ENCODE measurements around the gene OR9K2.

The OR9K2 gene

GRCh38 chr12:55112378-55112875 lies 13.8 kb upstream of the OR9K2 start:
- TF ChIP-seq ZNF8 (CRISPR knock-in tag; IDR thresholded peaks at IDR 0.05), result no peak
- no peak for TF ChIP-seq BACH2 (CRISPR knock-in tag; IDR thresholded peaks at IDR 0.05; ENCODE audit: borderline replicate concordance)
- ATAC-seq, result no peak

- TF ChIP-seq ZC3H10 (CRISPR knock-in tag; IDR thresholded peaks at IDR 0.05), result no peak
- TF ChIP-seq, protein P1, sequence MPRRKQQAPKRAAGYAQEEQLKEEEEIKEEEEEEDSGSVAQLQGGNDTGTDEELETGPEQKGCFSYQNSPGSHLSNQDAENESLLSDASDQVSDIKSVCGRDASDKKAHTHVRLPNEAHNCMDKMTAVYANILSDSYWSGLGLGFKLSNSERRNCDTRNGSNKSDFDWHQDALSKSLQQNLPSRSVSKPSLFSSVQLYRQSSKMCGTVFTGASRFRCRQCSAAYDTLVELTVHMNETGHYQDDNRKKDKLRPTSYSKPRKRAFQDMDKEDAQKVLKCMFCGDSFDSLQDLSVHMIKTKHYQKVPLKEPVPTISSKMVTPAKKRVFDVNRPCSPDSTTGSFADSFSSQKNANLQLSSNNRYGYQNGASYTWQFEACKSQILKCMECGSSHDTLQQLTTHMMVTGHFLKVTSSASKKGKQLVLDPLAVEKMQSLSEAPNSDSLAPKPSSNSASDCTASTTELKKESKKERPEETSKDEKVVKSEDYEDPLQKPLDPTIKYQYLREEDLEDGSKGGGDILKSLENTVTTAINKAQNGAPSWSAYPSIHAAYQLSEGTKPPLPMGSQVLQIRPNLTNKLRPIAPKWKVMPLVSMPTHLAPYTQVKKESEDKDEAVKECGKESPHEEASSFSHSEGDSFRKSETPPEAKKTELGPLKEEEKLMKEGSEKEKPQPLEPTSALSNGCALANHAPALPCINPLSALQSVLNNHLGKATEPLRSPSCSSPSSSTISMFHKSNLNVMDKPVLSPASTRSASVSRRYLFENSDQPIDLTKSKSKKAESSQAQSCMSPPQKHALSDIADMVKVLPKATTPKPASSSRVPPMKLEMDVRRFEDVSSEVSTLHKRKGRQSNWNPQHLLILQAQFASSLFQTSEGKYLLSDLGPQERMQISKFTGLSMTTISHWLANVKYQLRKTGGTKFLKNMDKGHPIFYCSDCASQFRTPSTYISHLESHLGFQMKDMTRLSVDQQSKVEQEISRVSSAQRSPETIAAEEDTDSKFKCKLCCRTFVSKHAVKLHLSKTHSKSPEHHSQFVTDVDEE (CRISPR knock-in tag; IDR thresholded peaks at IDR 0.05), result no peak
- no peak for TF ChIP-seq CREB5 (CRISPR knock-in tag; IDR thresholded peaks at IDR 0.05; ENCODE audit: low read depth)
- TF ChIP-seq CSDC2 (CRISPR knock-in tag; IDR thresholded peaks at IDR 0.05), result no peak
- no peak for TF ChIP-seq ZFP30 (CRISPR knock-in tag; IDR thresholded peaks at IDR 0.05)
- TF ChIP-seq BACH2 (CRISPR knock-in tag; IDR thresholded peaks at IDR 0.05; ENCODE audit: borderline replicate concordance), result no peak
- no peak for TF ChIP-seq TOX (CRISPR knock-in tag; IDR thresholded peaks at IDR 0.05; ENCODE audit: borderline replicate concordance)
- no peak for TF ChIP-seq OSR1 (CRISPR knock-in tag; IDR thresholded peaks at IDR 0.05)
- TF ChIP-seq, protein P2, sequence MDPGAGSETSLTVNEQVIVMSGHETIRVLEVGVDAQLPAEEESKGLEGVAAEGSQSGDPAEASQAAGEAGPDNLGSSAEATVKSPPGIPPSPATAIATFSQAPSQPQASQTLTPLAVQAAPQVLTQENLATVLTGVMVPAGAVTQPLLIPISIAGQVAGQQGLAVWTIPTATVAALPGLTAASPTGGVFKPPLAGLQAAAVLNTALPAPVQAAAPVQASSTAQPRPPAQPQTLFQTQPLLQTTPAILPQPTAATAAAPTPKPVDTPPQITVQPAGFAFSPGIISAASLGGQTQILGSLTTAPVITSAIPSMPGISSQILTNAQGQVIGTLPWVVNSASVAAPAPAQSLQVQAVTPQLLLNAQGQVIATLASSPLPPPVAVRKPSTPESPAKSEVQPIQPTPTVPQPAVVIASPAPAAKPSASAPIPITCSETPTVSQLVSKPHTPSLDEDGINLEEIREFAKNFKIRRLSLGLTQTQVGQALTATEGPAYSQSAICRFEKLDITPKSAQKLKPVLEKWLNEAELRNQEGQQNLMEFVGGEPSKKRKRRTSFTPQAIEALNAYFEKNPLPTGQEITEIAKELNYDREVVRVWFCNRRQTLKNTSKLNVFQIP (CRISPR knock-in tag; IDR thresholded peaks at IDR 0.05; ENCODE audit: borderline replicate concordance, low read depth), result no peak
- no peak for TF ChIP-seq GLIS3 (CRISPR knock-in tag; IDR thresholded peaks at IDR 0.05)
- TF ChIP-seq SNAI2 (CRISPR knock-in tag; IDR thresholded peaks at IDR 0.05), result no peak
- TF ChIP-seq PPARA (CRISPR knock-in tag; IDR thresholded peaks at IDR 0.05; ENCODE audit: borderline replicate concordance), result no peak
- TF ChIP-seq PATZ1 (CRISPR knock-in tag; IDR thresholded peaks at IDR 0.05; ENCODE audit: borderline replicate concordance), result no peak
- no peak for TF ChIP-seq ARNTL (CRISPR knock-in tag; IDR thresholded peaks at IDR 0.05; ENCODE audit: borderline replicate concordance, low read depth)
- no peak for ATAC-seq
Measured at GRCh38 chr12:55116152-55116551, 10.1 kb upstream of the OR9K2 start.

DNA sequence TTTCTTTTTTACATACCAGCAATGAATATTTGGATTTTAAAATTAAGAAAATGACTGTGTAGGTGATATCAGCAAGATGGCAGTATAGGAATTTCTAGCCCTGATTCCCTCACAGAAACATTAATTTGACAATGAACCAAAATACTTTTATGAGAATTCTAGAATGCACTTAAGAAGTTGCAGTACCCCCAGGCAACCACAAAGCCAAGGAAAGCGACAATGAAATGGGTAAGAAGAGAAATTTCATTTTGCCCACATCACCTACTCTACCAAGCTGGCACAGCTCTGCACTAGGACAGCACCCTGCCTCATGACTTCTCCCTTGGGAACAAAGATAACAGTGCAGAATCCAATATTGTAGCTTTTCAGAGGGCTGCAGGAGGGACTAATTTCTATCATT lies 6.6 kb downstream of the OR9K2 start:
- ATAC-seq, result no peak
- TF ChIP-seq ESRRG (CRISPR knock-in tag; IDR thresholded peaks at IDR 0.05) (no peak), PATZ1 (CRISPR knock-in tag; IDR thresholded peaks at IDR 0.05; ENCODE audit: borderline replicate concordance) (no peak)

GRCh38 chr12:55142669-55143565 lies 16.7 kb downstream of the OR9K2 start:
- peak; percentile 85 for ATAC-seq
- TF ChIP-seq SNAI2 (CRISPR knock-in tag; IDR thresholded peaks at IDR 0.05) (no peak), RARB (CRISPR knock-in tag; IDR thresholded peaks at IDR 0.05) (no peak), PATZ1 (CRISPR knock-in tag; IDR thresholded peaks at IDR 0.05; ENCODE audit: borderline replicate concordance) (no peak), PPARA (CRISPR knock-in tag; IDR thresholded peaks at IDR 0.05; ENCODE audit: borderline replicate concordance) (no peak), ESRRG (CRISPR knock-in tag; IDR thresholded peaks at IDR 0.05) (no peak), ZNF565 (CRISPR knock-in tag; conservative IDR thresholded peaks at IDR 0.05; ENCODE audit: low read depth) (no peak), TCF4 (CRISPR knock-in tag; IDR thresholded peaks at IDR 0.05; ENCODE audit: borderline replicate concordance) (no peak), ZFP3 (CRISPR knock-in tag; IDR thresholded peaks at IDR 0.05) (no peak)
- TF ChIP-seq, protein P1 (CRISPR knock-in tag; IDR thresholded peaks at IDR 0.05), result no peak

Measured in SK-N-SH treated with all-trans-retinoic acid at 6 μM for 48 hours (cell line).